HepG2 (cell line): ENCODE results near the gene ALCAM. TPM values are rescaled to one million over a fixed set of nuclear protein-coding genes. Genes with fewer than 3 reads are reported as not detected.
A peak's percentile ranks its signal among the peaks of the same experiment; 100 is the strongest.

Experiments
- ATM ChIP-seq: fragments of 450-650 bp; IDR thresholded peaks from 2 replicates; pipeline ENCODE4 v1.7.1; 2017; ENCODE audit warnings: mild to moderate bottlenecking, borderline replicate concordance
- CEBPG ChIP-seq: IDR thresholded peaks from 2 replicates; pipeline ENCODE4 v1.6.1; 2016
- GABPA ChIP-seq, 2 experiments: IDR thresholded peaks; 2 replicates each; pipeline ENCODE4 v1.6.1; 2011 to 2016; ENCODE audit warnings: low read depth in 2 of 2, low read length in 1 of 2, missing biosample characterization in 1 of 2, missing genetic modification characterization in 1 of 2
- HIVEP1 ChIP-seq: sonication (generic); formaldehyde crosslinking; IDR thresholded peaks from 2 replicates; pipeline ENCODE4 v1.4.0; 2020; ENCODE audit warnings: mild to moderate bottlenecking, missing genetic modification reagents
- SMARCE1 ChIP-seq: fragments of 450-650 bp; IDR thresholded peaks from 2 replicates; pipeline ENCODE4 v1.6.1; 2017; ENCODE audit warnings: borderline replicate concordance
- WIZ ChIP-seq: sonication (generic); formaldehyde crosslinking; IDR thresholded peaks from 2 replicates; pipeline ENCODE4 v1.5.1; 2020; ENCODE audit warnings: mild to moderate bottlenecking, missing genetic modification reagents
- ZBTB20 ChIP-seq: sonication (generic); formaldehyde crosslinking; IDR thresholded peaks from 2 replicates; pipeline ENCODE4 v1.8.1; 2023; ENCODE audit warnings: missing genetic modification reagents, low read depth, mild to moderate bottlenecking, borderline replicate concordance
- ZBTB38 ChIP-seq: sonication (generic); formaldehyde crosslinking; IDR thresholded peaks from 2 replicates; pipeline ENCODE4 v1.5.1; 2020; ENCODE audit warnings: mild to moderate bottlenecking, missing genetic modification reagents
- ZFY ChIP-seq: sonication (generic); formaldehyde crosslinking; IDR thresholded peaks from 2 replicates; pipeline ENCODE4 v1.4.0; 2020; ENCODE audit warnings: missing genetic modification reagents
- ZNF350 ChIP-seq: sonication (generic); formaldehyde crosslinking; IDR thresholded peaks from 2 replicates; pipeline ENCODE4 v1.4.0; 2020; ENCODE audit warnings: mild to moderate bottlenecking, low read depth, missing genetic modification reagents, borderline replicate concordance
- polyA plus RNA-seq, 8 experiments: library from polyadenylated mRNA; depleted of rRNA in 3 of 8; stranded (reverse) in 7 of 8; unstranded in 1 of 8; fragments of >200 nt; fragmentation: Illumina TruSeq in 4 of 8; extraction: Trizol in 4 of 8; gene quantifications; 2 replicates each; pipeline versions ENCODE4 v1.2.1 to v1.2.3, GENCODE V29; 2011 to 2016; ENCODE audit warnings: low read depth in 4 of 8, missing spikeins in 1 of 8, mixed read lengths in 1 of 8; ENCODE audit not compliant: insufficient read depth in 1 of 8
- total RNA-seq, 5 experiments: library from RNA; depleted of rRNA; stranded (reverse); fragments of >200 nt; fragmentation: Illumina TruSeq; extraction: Trizol; gene quantifications; 2 replicates each; pipeline ENCODE4 v1.2.3, GENCODE V29; 2016; ENCODE audit warnings: low read depth in 1 of 5
- TF ChIP-seq, protein P1 (sequence below): sonication (generic); formaldehyde crosslinking; IDR thresholded peaks from 2 replicates; pipeline ENCODE4 v1.4.0; 2020; ENCODE audit warnings: missing genetic modification reagents
- TF ChIP-seq, protein P2 (sequence below): fragments of 450-650 bp; IDR thresholded peaks from 2 replicates; pipeline ENCODE4 v1.6.1; 2017
- TF ChIP-seq, protein P3 (sequence below): sonication (generic); formaldehyde crosslinking; IDR thresholded peaks from 2 replicates; pipeline ENCODE4 v1.4.0; 2020; ENCODE audit warnings: missing genetic modification reagents, mild to moderate bottlenecking, borderline replicate concordance
- TF ChIP-seq, protein P4 (sequence below): sonication (generic); formaldehyde crosslinking; IDR thresholded peaks from 2 replicates; pipeline ENCODE4 v1.8.1; 2023; ENCODE audit warnings: mild to moderate bottlenecking, missing genetic modification reagents
- TF ChIP-seq, protein P5 (sequence below): sonication (generic); formaldehyde crosslinking; IDR thresholded peaks from 2 replicates; pipeline ENCODE4 v1.4.0; 2020; ENCODE audit warnings: missing genetic modification reagents
- TF ChIP-seq, protein P6 (sequence below): sonication (generic); formaldehyde crosslinking; IDR thresholded peaks from 2 replicates; pipeline ENCODE4 v1.8.1; 2023; ENCODE audit warnings: mild to moderate bottlenecking, inconsistent platforms, moderate library complexity, missing genetic modification reagents, borderline replicate concordance

Gene ALCAM
- total and polyA plus RNA-seq, 2 of the 13 experiments (the other 11 are each of a cell fraction or from before 2014, with no cell fraction given) = 26.0 to 33.1 TPM

DNA sequence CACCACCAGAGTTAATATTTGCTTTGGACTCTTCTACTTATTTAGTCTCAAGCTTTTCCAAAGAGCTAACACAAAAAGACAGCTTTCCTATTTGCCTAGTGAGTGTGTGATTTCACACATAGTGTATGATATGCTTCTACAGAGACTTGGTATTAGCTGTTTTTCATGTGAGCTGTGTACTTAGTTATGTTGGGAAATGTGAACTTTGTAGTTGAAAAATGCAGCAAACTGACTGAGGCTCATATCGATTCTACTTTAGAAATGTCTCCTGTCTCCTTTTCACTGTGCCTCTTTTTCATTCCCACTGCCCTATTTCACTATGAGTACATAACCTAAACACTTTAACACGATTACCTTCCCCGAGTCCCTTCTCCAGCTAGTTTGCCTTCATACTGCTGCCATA is 136.5 kb downstream of the ALCAM start (continued):
- TF ChIP-seq, protein P1, sequence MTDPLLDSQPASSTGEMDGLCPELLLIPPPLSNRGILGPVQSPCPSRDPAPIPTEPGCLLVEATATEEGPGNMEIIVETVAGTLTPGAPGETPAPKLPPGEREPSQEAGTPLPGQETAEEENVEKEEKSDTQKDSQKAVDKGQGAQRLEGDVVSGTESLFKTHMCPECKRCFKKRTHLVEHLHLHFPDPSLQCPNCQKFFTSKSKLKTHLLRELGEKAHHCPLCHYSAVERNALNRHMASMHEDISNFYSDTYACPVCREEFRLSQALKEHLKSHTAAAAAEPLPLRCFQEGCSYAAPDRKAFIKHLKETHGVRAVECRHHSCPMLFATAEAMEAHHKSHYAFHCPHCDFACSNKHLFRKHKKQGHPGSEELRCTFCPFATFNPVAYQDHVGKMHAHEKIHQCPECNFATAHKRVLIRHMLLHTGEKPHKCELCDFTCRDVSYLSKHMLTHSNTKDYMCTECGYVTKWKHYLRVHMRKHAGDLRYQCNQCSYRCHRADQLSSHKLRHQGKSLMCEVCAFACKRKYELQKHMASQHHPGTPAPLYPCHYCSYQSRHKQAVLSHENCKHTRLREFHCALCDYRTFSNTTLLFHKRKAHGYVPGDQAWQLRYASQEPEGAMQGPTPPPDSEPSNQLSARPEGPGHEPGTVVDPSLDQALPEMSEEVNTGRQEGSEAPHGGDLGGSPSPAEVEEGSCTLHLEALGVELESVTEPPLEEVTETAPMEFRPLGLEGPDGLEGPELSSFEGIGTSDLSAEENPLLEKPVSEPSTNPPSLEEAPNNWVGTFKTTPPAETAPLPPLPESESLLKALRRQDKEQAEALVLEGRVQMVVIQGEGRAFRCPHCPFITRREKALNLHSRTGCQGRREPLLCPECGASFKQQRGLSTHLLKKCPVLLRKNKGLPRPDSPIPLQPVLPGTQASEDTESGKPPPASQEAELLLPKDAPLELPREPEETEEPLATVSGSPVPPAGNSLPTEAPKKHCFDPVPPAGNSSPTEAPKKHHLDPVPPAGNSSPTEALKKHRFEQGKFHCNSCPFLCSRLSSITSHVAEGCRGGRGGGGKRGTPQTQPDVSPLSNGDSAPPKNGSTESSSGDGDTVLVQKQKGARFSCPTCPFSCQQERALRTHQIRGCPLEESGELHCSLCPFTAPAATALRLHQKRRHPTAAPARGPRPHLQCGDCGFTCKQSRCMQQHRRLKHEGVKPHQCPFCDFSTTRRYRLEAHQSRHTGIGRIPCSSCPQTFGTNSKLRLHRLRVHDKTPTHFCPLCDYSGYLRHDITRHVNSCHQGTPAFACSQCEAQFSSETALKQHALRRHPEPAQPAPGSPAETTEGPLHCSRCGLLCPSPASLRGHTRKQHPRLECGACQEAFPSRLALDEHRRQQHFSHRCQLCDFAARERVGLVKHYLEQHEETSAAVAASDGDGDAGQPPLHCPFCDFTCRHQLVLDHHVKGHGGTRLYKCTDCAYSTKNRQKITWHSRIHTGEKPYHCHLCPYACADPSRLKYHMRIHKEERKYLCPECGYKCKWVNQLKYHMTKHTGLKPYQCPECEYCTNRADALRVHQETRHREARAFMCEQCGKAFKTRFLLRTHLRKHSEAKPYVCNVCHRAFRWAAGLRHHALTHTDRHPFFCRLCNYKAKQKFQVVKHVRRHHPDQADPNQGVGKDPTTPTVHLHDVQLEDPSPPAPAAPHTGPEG = no peak
- TF ChIP-seq SMARCE1 (0 out of 2 replicates have a peak, but pooled peaks have one; percentile 64), CEBPG (CRISPR knock-in tag) (peak; percentile 87), ATM (no peak), ZBTB38 (CRISPR knock-in tag) (no peak), HIVEP1 (CRISPR knock-in tag) (no peak), GABPA (IDR thresholded peaks at IDR 0.05; ENCODE audit: low read depth, low read length) (no peak), GABPA (CRISPR knock-in tag; IDR thresholded peaks at IDR 0.05; ENCODE audit: low read depth) (peak; percentile 59), ZBTB20 (CRISPR knock-in tag) (peak; percentile 90; the same call in 1 of the 2 replicates), ZFY (CRISPR knock-in tag) (no peak), WIZ (no peak), ZNF350 (CRISPR knock-in tag) (no peak)
- TF ChIP-seq, protein P2, sequence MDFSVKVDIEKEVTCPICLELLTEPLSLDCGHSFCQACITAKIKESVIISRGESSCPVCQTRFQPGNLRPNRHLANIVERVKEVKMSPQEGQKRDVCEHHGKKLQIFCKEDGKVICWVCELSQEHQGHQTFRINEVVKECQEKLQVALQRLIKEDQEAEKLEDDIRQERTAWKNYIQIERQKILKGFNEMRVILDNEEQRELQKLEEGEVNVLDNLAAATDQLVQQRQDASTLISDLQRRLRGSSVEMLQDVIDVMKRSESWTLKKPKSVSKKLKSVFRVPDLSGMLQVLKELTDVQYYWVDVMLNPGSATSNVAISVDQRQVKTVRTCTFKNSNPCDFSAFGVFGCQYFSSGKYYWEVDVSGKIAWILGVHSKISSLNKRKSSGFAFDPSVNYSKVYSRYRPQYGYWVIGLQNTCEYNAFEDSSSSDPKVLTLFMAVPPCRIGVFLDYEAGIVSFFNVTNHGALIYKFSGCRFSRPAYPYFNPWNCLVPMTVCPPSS = no peak
- TF ChIP-seq, protein P3, sequence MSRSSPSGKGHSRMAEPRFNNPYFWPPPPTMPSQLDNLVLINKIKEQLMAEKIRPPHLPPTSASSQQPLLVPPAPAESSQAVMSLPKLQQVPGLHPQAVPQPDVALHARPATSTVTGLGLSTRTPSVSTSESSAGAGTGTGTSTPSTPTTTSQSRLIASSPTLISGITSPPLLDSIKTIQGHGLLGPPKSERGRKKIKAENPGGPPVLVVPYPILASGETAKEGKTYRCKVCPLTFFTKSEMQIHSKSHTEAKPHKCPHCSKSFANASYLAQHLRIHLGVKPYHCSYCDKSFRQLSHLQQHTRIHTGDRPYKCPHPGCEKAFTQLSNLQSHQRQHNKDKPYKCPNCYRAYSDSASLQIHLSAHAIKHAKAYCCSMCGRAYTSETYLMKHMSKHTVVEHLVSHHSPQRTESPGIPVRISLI (CRISPR knock-in tag) = peak; percentile 86
- TF ChIP-seq, protein P4, sequence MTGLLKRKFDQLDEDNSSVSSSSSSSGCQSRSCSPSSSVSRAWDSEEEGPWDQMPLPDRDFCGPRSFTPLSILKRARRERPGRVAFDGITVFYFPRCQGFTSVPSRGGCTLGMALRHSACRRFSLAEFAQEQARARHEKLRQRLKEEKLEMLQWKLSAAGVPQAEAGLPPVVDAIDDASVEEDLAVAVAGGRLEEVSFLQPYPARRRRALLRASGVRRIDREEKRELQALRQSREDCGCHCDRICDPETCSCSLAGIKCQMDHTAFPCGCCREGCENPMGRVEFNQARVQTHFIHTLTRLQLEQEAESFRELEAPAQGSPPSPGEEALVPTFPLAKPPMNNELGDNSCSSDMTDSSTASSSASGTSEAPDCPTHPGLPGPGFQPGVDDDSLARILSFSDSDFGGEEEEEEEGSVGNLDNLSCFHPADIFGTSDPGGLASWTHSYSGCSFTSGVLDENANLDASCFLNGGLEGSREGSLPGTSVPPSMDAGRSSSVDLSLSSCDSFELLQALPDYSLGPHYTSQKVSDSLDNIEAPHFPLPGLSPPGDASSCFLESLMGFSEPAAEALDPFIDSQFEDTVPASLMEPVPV = peak; percentile 80; the same call in 1 of the 2 replicates
- TF ChIP-seq, protein P5, sequence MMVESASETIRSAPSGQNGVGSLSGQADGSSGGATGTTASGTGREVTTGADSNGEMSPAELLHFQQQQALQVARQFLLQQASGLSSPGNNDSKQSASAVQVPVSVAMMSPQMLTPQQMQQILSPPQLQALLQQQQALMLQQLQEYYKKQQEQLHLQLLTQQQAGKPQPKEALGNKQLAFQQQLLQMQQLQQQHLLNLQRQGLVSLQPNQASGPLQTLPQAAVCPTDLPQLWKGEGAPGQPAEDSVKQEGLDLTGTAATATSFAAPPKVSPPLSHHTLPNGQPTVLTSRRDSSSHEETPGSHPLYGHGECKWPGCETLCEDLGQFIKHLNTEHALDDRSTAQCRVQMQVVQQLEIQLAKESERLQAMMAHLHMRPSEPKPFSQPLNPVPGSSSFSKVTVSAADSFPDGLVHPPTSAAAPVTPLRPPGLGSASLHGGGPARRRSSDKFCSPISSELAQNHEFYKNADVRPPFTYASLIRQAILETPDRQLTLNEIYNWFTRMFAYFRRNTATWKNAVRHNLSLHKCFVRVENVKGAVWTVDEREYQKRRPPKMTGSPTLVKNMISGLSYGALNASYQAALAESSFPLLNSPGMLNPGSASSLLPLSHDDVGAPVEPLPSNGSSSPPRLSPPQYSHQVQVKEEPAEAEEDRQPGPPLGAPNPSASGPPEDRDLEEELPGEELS (CRISPR knock-in tag) = peak; percentile 95
- TF ChIP-seq, protein P6, sequence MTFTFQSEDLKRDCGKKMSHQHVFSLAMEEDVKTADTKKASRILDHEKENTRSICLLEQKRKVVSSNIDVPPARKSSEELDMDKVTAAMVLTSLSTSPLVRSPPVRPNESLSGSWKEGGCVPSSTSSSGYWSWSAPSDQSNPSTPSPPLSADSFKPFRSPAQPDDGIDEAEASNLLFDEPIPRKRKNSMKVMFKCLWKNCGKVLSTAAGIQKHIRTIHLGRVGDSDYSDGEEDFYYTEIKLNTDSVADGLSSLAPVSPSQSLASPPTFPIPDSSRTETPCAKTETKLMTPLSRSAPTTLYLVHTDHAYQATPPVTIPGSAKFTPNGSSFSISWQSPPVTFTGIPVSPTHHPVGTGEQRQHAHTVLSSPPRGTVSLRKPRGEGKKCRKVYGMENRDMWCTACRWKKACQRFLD (CRISPR knock-in tag) = no peak
